H9 (cell line): ENCODE results near the gene RANBP9. TPM values are rescaled to one million over a fixed set of nuclear protein-coding genes. Genes with fewer than 3 reads are reported as not detected.

ENCODE experiments used
- DNase-seq: peaks from one replicate; pipeline ENCODE4 v3.0.0-alpha.2; 2017
- H2AFZ ChIP-seq: one replicate; pipeline ENCODE4 v1.6.1; 2013; ENCODE audit warnings: mild to moderate bottlenecking, low read length, control low read depth, moderate library complexity
- H2AK5ac ChIP-seq: 2 replicates; pipeline ENCODE4 v1.6.1; 2013; ENCODE audit warnings: low read length, control low read depth, mixed read lengths; ENCODE audit not compliant: insufficient read length
- H2BK120ac ChIP-seq: one replicate; pipeline ENCODE4 v1.6.1; 2013; ENCODE audit warnings: low read depth, mild to moderate bottlenecking, low read length, control low read depth, inconsistent platforms; ENCODE audit not compliant: poor library complexity, severe bottlenecking
- H2BK12ac ChIP-seq: 2 replicates; pipeline ENCODE4 v1.6.1; 2013; ENCODE audit warnings: low read length, control low read depth, mixed read lengths, low read depth; ENCODE audit not compliant: insufficient read length
- H2BK15ac ChIP-seq: 2 replicates; pipeline ENCODE4 v1.6.1; 2013; ENCODE audit warnings: low read depth, low read length, control low read depth
- H2BK20ac ChIP-seq: one replicate; pipeline ENCODE4 v1.6.1; 2013; ENCODE audit warnings: low read depth, mild to moderate bottlenecking, low read length, control low read depth, inconsistent platforms; ENCODE audit not compliant: poor library complexity, severe bottlenecking
- H2BK5ac ChIP-seq: 2 replicates; pipeline ENCODE4 v1.6.1; 2013; ENCODE audit warnings: low read length, control low read depth, mixed read lengths; ENCODE audit not compliant: insufficient read length
- H3K14ac ChIP-seq: 2 replicates; pipeline ENCODE4 v1.6.1; 2013; ENCODE audit warnings: low read length, control low read depth; ENCODE audit not compliant: insufficient read depth
- H3K18ac ChIP-seq: 2 replicates; pipeline ENCODE4 v1.6.1; 2013; ENCODE audit warnings: low read depth, mild to moderate bottlenecking, mixed read lengths, low read length, control low read depth; ENCODE audit not compliant: insufficient read length
- H3K23ac ChIP-seq: 2 replicates; pipeline ENCODE4 v1.6.1; 2013; ENCODE audit warnings: low read length, control low read depth, mixed read lengths, low read depth; ENCODE audit not compliant: insufficient read length
- H3K23me2 ChIP-seq: 2 replicates; pipeline ENCODE4 v1.6.1; 2013; ENCODE audit warnings: low read depth, mild to moderate bottlenecking, mixed read lengths, low read length, control low read depth; ENCODE audit not compliant: insufficient read length, poor library complexity, severe bottlenecking
- H3K27ac ChIP-seq: 2 replicates; pipeline ENCODE4 v1.5.1; 2013; ENCODE audit warnings: low read length, control low read depth, mixed read lengths, low read depth; ENCODE audit not compliant: insufficient read length
- H3K27me3 ChIP-seq: 2 replicates; pipeline ENCODE4 v1.6.1; 2013; ENCODE audit warnings: low read length, control low read depth, inconsistent platforms; ENCODE audit not compliant: insufficient read depth
- H3K4ac ChIP-seq: 2 replicates; pipeline ENCODE4 v1.6.1; 2013; ENCODE audit warnings: low read depth, mild to moderate bottlenecking, control low read depth, inconsistent platforms, low read length, moderate library complexity
- H3K4me1 ChIP-seq: 2 replicates; pipeline ENCODE4 v1.6.1; 2013; ENCODE audit warnings: low read length, control low read depth, inconsistent platforms; ENCODE audit not compliant: insufficient read depth
- H3K4me2 ChIP-seq: 2 replicates; pipeline ENCODE4 v1.6.1; 2013; ENCODE audit warnings: low read length, control low read depth, mixed read lengths; ENCODE audit not compliant: insufficient read length, insufficient read depth
- H3K56ac ChIP-seq: 2 replicates; pipeline ENCODE4 v1.6.1; 2013; ENCODE audit warnings: low read depth, mild to moderate bottlenecking, mixed read lengths, low read length, control low read depth; ENCODE audit not compliant: insufficient read length
- H3K79me1 ChIP-seq: 2 replicates; pipeline ENCODE4 v1.6.1; 2013; ENCODE audit warnings: low read depth, mild to moderate bottlenecking, moderate library complexity, low read length, control low read depth, inconsistent platforms; ENCODE audit not compliant: insufficient read depth, poor library complexity, severe bottlenecking
- H3K79me2 ChIP-seq: 2 replicates; pipeline ENCODE4 v1.6.1; 2013; ENCODE audit warnings: low read length, control low read depth, inconsistent platforms; ENCODE audit not compliant: insufficient read depth
- H3K9ac ChIP-seq: 2 replicates; pipeline ENCODE4 v1.6.1; 2013; ENCODE audit warnings: low read length, control low read depth, mixed read lengths; ENCODE audit not compliant: insufficient read length; ENCODE audit errors: extremely low read depth
- H3K9me3 ChIP-seq: one replicate; pipeline ENCODE4 v1.6.1; 2013; ENCODE audit warnings: low read depth, low read length, inconsistent platforms; ENCODE audit not compliant: control insufficient read depth
- H3T11ph ChIP-seq: one replicate; pipeline ENCODE4 v1.6.1; 2013; ENCODE audit warnings: mild to moderate bottlenecking, low read length, control low read depth, inconsistent platforms
- H4K20me1 ChIP-seq: one replicate; pipeline ENCODE4 v1.6.1; 2013; ENCODE audit not compliant: control insufficient read depth, insufficient read length, insufficient read depth
- H4K5ac ChIP-seq: 2 replicates; pipeline ENCODE4 v1.6.1; 2013; ENCODE audit warnings: low read depth, mild to moderate bottlenecking, mixed read lengths, low read length, control low read depth; ENCODE audit not compliant: insufficient read length
- H4K8ac ChIP-seq: replicated peaks from 2 replicates; pipeline ENCODE4 v1.6.1; 2013; ENCODE audit warnings: low read length, control low read depth, mixed read lengths, low read depth; ENCODE audit not compliant: insufficient read length
- H4K91ac ChIP-seq: 2 replicates; pipeline ENCODE4 v1.6.1; 2013; ENCODE audit warnings: low read depth, mild to moderate bottlenecking, moderate library complexity, mixed read lengths, low read length, control low read depth; ENCODE audit not compliant: insufficient read length
- H3K27ac Mint-ChIP-seq, 3 experiments: 2 replicates in 2 of 3; 3 replicates in 1 of 3; pipeline ENCODE4 v1.8.0; 2020 to 2021; ENCODE audit warnings: mixed read lengths in 3 of 3, mild to moderate bottlenecking in 1 of 3, moderate library complexity in 1 of 3
- H3K27me3 Mint-ChIP-seq: 2 replicates; pipeline ENCODE4 v1.8.0; 2021; ENCODE audit warnings: low read depth, mild to moderate bottlenecking, moderate library complexity, mixed read lengths
- H3K36me3 Mint-ChIP-seq, 3 experiments: 2 replicates in 2 of 3; 3 replicates in 1 of 3; pipeline ENCODE4 v1.8.0; 2020 to 2021; ENCODE audit warnings: low read depth in 3 of 3, mixed read lengths in 3 of 3; ENCODE audit not compliant: insufficient read depth in 1 of 3
- H3K4me1 Mint-ChIP-seq, 2 experiments: 2 replicates each; pipeline ENCODE4 v1.8.0; 2020; ENCODE audit warnings: mixed read lengths in 2 of 2
- H3K4me3 Mint-ChIP-seq, 2 experiments: 2 replicates in 1 of 2; 3 replicates in 1 of 2; pipeline ENCODE4 v1.8.0; 2020 to 2021; ENCODE audit warnings: mild to moderate bottlenecking in 2 of 2, mixed read lengths in 2 of 2, moderate library complexity in 1 of 2
- H3K9me3 Mint-ChIP-seq, 2 experiments: 2 replicates in 1 of 2; 3 replicates in 1 of 2; pipeline ENCODE4 v1.8.0; 2020; ENCODE audit warnings: mild to moderate bottlenecking in 2 of 2, mixed read lengths in 2 of 2, moderate library complexity in 1 of 2
- CTCF ChIP-seq: fragments of 200-600 bp; sonication (generic); conservative IDR thresholded peaks from 3 replicates; pipeline ENCODE4 v1.8.0; 2021; ENCODE audit warnings: antibody characterized with exemption, mild to moderate bottlenecking
- WGBS: extraction: QIAGEN DNeasy Blood & Tissue Kit; methylation state at CpG from one replicate; pipeline ENCODE4 v1.1.7; 2013; ENCODE audit warnings: missing lambda C conversion rate, low lambda C conversion rate, mixed read lengths; ENCODE audit not compliant: insufficient read length; ENCODE audit errors: extremely low coverage; 5-methylcytosine and 5-hydroxymethylcytosine counted together
- total RNA-seq: library from RNA; stranded (reverse); gene quantifications from 2 replicates; pipeline ENCODE4 v1.2.1, GENCODE V29; 2021

RANBP9 gene
- total RNA-seq, 1 experiment from 2014 or later: 37.2 TPM

- Histone ChIP-seq H3K79me2 (no peaks in the 10 kb centered on the region), H3K56ac (no peak overlapping the region), H2BK5ac (no peak overlapping the region), H3K27me3 (no peaks in the 10 kb centered on the region), H2BK12ac (no peak overlapping the region), H2BK15ac (no peak overlapping the region), H3K79me1 (no peaks in the 10 kb centered on the region), H3K23ac (no peak overlapping the region), H3K4me2 (no peak overlapping the region), H3K14ac (no peak overlapping the region), H3K18ac (no peak overlapping the region), H3K4me1 (no peaks in the 10 kb centered on the region), H3K9ac (no peak overlapping the region), H4K20me1 (no peaks in the 10 kb centered on the region), H4K91ac (no peak overlapping the region), H2AFZ (no peak overlapping the region), H4K5ac (no peak overlapping the region), H2BK20ac (no peak overlapping the region), H3K23me2 (no peaks in the 10 kb centered on the region), H3K27ac (no peak overlapping the region), H4K8ac (no peak overlapping the region), H2BK120ac (no peak overlapping the region), H3K9me3 (no peaks in the 10 kb centered on the region), H3T11ph (no peak overlapping the region), H3K4ac (no peak overlapping the region), H2AK5ac (no peak overlapping the region)
- Mint-ChIP-seq H3K27ac (no peak overlapping the region), H3K27me3 (no peaks in the 10 kb centered on the region), H3K4me1 (peaks cover 0 to 4% of the 10 kb centered on the region in 2 experiments; a peak in 1 of 4 replicates), H3K4me3 (no peak overlapping the region), H3K36me3 (peaks cover 11 to 45% (median 43%) of the 10 kb centered on the region in 3 experiments; a peak in 6 of 7 replicates), H3K9me3 (peaks cover 4% of the 10 kb centered on the region in 2 experiments; a peak in 2 of 5 replicates)
- no peak for DNase-seq
- WGBS: 100% methylated on average over 1 of the region's 9 CpGs
- no peak for TF ChIP-seq CTCF
Measured at GRCh38 chr6:13581700-13582229, 129.9 kb downstream of the RANBP9 start.
